BLaER1 treated with 17β-estradiol and CSF1 and Interleukin-3, amounts not matched to agents 10 nM and 100 nM (cell line): ENCODE measurements around the gene NALCN.

Source experiments
- H3K27ac ChIP-seq, 11 experiments: shearing (Covaris generic); formaldehyde crosslinking; 2 replicates each; pipeline ENCODE4 v1.8.1; 2022
- H3K27me3 ChIP-seq, 11 experiments: shearing (Covaris generic); formaldehyde crosslinking; 2 replicates each; pipeline ENCODE4 v1.8.1; 2022
- H3K36me3 ChIP-seq, 11 experiments: shearing (Covaris generic); formaldehyde crosslinking; 2 replicates each; pipeline ENCODE4 v1.8.1; 2022
- H3K4me1 ChIP-seq, 10 experiments: shearing (Covaris generic); formaldehyde crosslinking; 2 replicates each; pipeline ENCODE4 v1.8.1; 2022
- H3K4me2 ChIP-seq, 11 experiments: shearing (Covaris generic); formaldehyde crosslinking; 2 replicates each; pipeline ENCODE4 v1.8.1; 2022
- H3K4me3 ChIP-seq, 10 experiments: shearing (Covaris generic); formaldehyde crosslinking; 2 replicates each; pipeline ENCODE4 v1.8.1; 2022
- H3K9ac ChIP-seq, 11 experiments: shearing (Covaris generic); formaldehyde crosslinking; 2 replicates each; pipeline ENCODE4 v1.8.1; 2022
- H3K9me3 ChIP-seq, 11 experiments: shearing (Covaris generic); formaldehyde crosslinking; replicated peaks in 1 of 11; 2 replicates each; pipeline ENCODE4 v1.8.1; 2022
- H4K20me1 ChIP-seq, 11 experiments: shearing (Covaris generic); formaldehyde crosslinking; 2 replicates each; pipeline ENCODE4 v1.8.1; 2022
- Cebpa-rat ChIP-seq, 11 experiments: shearing (Covaris generic); IDR thresholded peaks; 2 replicates each; pipeline ENCODE4 v1.8.1; 2022

The NALCN gene

GRCh38 chr13:101080616-101081015, 335.7 kb downstream of the NALCN start:
- peaks cover 19 to 29% (median 23%) of the 10 kb centered on the region in 11 experiments for H3K9me3 ChIP-seq
- no peak overlapping the region for H3K4me3 ChIP-seq
- no peak overlapping the region for H3K9ac ChIP-seq
- H3K27ac ChIP-seq, result no peak overlapping the region
- no peaks in the 10 kb centered on the region for H3K36me3 ChIP-seq
- no peak for TF ChIP-seq Cebpa-rat (IDR thresholded peaks at IDR 0.05)
- no peak overlapping the region for H3K4me2 ChIP-seq
- no peaks in the 10 kb centered on the region for H3K27me3 ChIP-seq
- H4K20me1 ChIP-seq, result no peaks in the 10 kb centered on the region
- no peaks in the 10 kb centered on the region for H3K4me1 ChIP-seq

- Histone ChIP-seq H4K20me1 (no peaks in the 10 kb centered on the region), H3K36me3 (no peaks in the 10 kb centered on the region), H3K4me1 (no peaks in the 10 kb centered on the region), H3K27me3 (no peaks in the 10 kb centered on the region), H3K9me3 (0 out of 22 replicates have a peak, but pooled peaks cover 0 to 4% (median 0%) of the 10 kb centered on the region in 11 experiments), H3K9ac (no peak overlapping the region), H3K4me3 (no peak overlapping the region), H3K27ac (no peak overlapping the region), H3K4me2 (no peak overlapping the region)
- TF ChIP-seq Cebpa-rat (IDR thresholded peaks at IDR 0.05), result no peak
Measured at GRCh38 chr13:101065329-101065728, 351.0 kb downstream of the NALCN start.

DNA sequence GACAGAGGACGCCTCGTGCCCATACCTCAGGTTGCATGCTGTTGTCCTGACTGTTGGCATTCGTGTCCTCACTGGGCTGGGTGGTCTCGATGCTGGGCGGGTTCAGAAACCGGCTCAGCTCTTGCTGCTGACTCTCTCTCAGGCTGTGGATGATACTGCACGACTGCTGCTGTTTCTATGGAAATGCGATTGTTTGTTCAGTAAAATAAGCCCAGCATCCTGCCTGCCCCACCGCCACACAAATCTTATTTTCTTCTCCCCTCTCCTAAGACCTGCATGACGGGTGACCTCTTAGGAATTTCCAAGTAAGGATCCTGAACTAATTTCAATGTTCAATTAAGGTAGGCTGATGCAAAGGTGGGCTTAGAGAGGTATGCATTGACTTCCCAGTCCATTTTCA, 356.5 kb downstream of the NALCN start:
- no peak overlapping the region for H3K9ac ChIP-seq
- H4K20me1 ChIP-seq, result no peaks in the 10 kb centered on the region
- H3K4me1 ChIP-seq, result no peaks in the 10 kb centered on the region
- no peak overlapping the region for H3K4me2 ChIP-seq
- TF ChIP-seq Cebpa-rat (IDR thresholded peaks at IDR 0.05), result no peak
- H3K36me3 ChIP-seq, result no peaks in the 10 kb centered on the region
- no peak overlapping the region for H3K4me3 ChIP-seq
- no peaks in the 10 kb centered on the region for H3K27me3 ChIP-seq
- no peak overlapping the region for H3K27ac ChIP-seq
- no peaks in the 10 kb centered on the region for H3K9me3 ChIP-seq

DNA sequence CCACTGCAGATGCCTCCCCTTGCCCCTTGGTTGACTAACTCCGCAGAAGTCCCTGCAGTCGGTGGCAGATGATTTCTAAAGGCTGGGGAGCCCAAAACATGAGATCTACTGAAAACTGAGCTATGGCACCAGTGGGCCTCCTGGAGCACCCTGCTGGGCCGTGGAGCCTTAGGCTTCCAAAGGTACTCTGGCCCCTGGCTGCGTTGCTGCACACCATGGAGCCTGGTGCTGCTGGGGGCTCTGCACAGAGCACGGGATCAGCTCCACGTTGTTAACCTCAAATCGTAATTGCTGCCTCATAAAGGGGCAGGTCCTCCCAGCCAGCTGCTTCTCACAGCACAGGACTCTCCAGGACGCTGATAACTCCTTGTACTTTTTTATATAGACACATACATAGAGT, 357.5 kb downstream of the NALCN start:
- Histone ChIP-seq H3K4me3 (no peak overlapping the region), H3K27ac (no peak overlapping the region), H4K20me1 (no peaks in the 10 kb centered on the region), H3K9me3 (no peaks in the 10 kb centered on the region), H3K9ac (no peak overlapping the region), H3K4me2 (no peak overlapping the region), H3K27me3 (no peaks in the 10 kb centered on the region), H3K4me1 (no peaks in the 10 kb centered on the region), H3K36me3 (no peaks in the 10 kb centered on the region)
- TF ChIP-seq Cebpa-rat (IDR thresholded peaks at IDR 0.05), result no peak

DNA sequence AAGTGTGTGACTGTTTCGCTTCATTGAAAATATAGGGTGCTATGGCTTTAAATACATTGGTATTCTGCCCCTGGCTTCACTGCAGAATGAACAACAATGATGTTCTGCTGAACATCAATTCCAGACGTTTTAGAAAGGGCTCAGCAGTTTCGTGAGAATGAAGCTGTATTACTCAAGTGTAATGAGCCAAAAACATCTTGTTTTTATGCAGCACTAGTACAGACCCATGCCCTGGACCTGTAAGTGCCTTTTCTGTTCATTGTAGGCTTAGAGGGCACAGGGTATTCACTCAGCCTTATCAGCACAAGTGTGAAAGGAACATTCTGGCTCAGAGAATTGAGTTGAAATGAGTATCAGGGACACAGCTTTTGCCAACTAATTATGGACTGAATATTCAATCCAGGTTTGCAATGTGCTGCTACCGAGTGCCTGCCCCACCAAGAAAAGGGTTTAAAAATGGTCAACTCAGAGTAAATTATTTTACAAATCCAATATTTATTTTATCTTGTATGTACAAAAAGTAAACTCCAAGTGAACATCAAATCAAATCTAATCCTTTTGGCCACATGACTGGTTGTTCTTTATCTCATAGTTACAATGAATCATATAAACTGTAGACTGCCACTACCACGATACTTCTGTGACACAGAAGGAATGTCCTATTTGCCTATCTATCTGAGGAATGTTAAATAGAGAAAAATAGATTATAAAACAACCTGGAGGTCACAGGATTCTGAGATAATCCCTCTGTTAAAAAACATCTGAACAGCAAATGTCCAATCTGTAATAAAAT, 362.8 kb downstream of the NALCN start:
- H4K20me1 ChIP-seq, result no peaks in the 10 kb centered on the region
- no peak overlapping the region for H3K9ac ChIP-seq
- no peak overlapping the region for H3K4me3 ChIP-seq
- no peak for TF ChIP-seq Cebpa-rat (IDR thresholded peaks at IDR 0.05)
- no peaks in the 10 kb centered on the region for H3K27me3 ChIP-seq
- H3K4me2 ChIP-seq, result no peak overlapping the region
- no peaks in the 10 kb centered on the region for H3K4me1 ChIP-seq
- no peaks in the 10 kb centered on the region for H3K36me3 ChIP-seq
- H3K9me3 ChIP-seq, result 0 out of 22 replicates have a peak, but pooled peaks cover 0 to under 1% (median 0%) of the 10 kb centered on the region in 11 experiments
- no peak overlapping the region for H3K27ac ChIP-seq

GRCh38 chr13:101049166-101049850, 367.0 kb downstream of the NALCN start:
- Histone ChIP-seq H3K9me3 (peaks cover 5 to 28% (median 20%) of the 10 kb centered on the region in 11 experiments; a peak in 14 of 22 replicates), H3K4me2 (no peak overlapping the region), H3K27me3 (no peaks in the 10 kb centered on the region), H3K9ac (no peak overlapping the region), H3K4me3 (no peak overlapping the region), H3K36me3 (no peaks in the 10 kb centered on the region), H3K27ac (no peak overlapping the region), H3K4me1 (no peaks in the 10 kb centered on the region), H4K20me1 (no peaks in the 10 kb centered on the region)
- TF ChIP-seq Cebpa-rat (IDR thresholded peaks at IDR 0.05), result no peak

GRCh38 chr13:101036546-101036945, 379.8 kb downstream of the NALCN start:
- Histone ChIP-seq H4K20me1 (no peaks in the 10 kb centered on the region), H3K4me1 (peaks cover 0 to 14% (median 8%) of the 10 kb centered on the region in 10 experiments; a peak in 12 of 20 replicates), H3K4me3 (no peak overlapping the region), H3K27ac (no peak overlapping the region), H3K9ac (no peak overlapping the region), H3K36me3 (no peaks in the 10 kb centered on the region), H3K27me3 (no peaks in the 10 kb centered on the region), H3K4me2 (no peak overlapping the region), H3K9me3 (peaks cover 0 to 16% (median 4%) of the 10 kb centered on the region in 11 experiments; a peak in 7 of 22 replicates)
- no peak for TF ChIP-seq Cebpa-rat (IDR thresholded peaks at IDR 0.05)

DNA sequence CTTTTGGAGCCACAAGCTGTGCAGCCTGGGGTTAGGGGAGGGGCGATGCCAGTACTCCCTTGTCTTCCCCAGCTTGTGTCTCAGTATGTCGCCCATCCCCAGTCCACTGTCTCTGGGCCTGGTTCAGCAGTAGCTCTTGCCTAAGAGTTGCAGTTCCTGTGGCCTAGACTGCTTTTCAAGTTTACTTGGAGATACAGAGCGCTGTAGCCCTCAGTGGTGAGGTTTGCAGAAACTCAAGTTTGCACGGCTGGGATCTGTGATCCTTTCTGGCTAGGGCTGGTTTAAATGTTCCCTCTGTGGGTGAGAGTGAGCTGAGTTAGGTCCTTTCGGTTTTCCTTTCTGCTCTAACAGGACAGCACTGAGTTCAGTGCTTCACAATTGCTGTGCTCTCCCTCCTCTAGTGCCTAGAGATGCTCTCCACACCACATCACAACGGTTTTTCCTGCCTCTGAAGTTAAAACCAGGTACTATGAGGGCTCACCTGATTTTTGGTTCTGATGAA, 381.1 kb downstream of the NALCN start:
- peaks cover 0 to 10% (median 4%) of the 10 kb centered on the region in 11 experiments; a peak in 6 of 22 replicates for H3K9me3 ChIP-seq
- no peak overlapping the region for H3K9ac ChIP-seq
- no peak overlapping the region for H3K4me2 ChIP-seq
- no peak overlapping the region for H3K4me3 ChIP-seq
- H3K27me3 ChIP-seq, result no peaks in the 10 kb centered on the region
- H3K36me3 ChIP-seq, result no peaks in the 10 kb centered on the region
- peaks cover 0 to 14% (median 8%) of the 10 kb centered on the region in 10 experiments; a peak in 12 of 20 replicates for H3K4me1 ChIP-seq
- TF ChIP-seq Cebpa-rat (IDR thresholded peaks at IDR 0.05), result no peak
- H3K27ac ChIP-seq, result no peak overlapping the region
- no peaks in the 10 kb centered on the region for H4K20me1 ChIP-seq

- H3K9me3 ChIP-seq, result peaks cover 0 to 2% (median 0%) of the 10 kb centered on the region in 11 experiments; a peak in 1 of 22 replicates
- no peak overlapping the region for H3K4me3 ChIP-seq
- no peaks in the 10 kb centered on the region for H3K27me3 ChIP-seq
- H3K27ac ChIP-seq, result no peak overlapping the region
- no peak for TF ChIP-seq Cebpa-rat (IDR thresholded peaks at IDR 0.05)
- H3K4me2 ChIP-seq, result no peak overlapping the region
- no peak overlapping the region for H3K9ac ChIP-seq
- no peaks in the 10 kb centered on the region for H4K20me1 ChIP-seq
- H3K4me1 ChIP-seq, result peaks cover 0 to 15% (median 0%) of the 10 kb centered on the region in 10 experiments; a peak in 6 of 20 replicates
- H3K36me3 ChIP-seq, result no peaks in the 10 kb centered on the region
Measured at GRCh38 chr13:101026736-101027398, 389.4 kb downstream of the NALCN start.
